H4 (cell line): ENCODE data around the gene KCTD11. TPM values are rescaled to one million over a fixed set of nuclear protein-coding genes. Genes with fewer than 3 reads are reported as not detected.
A peak's percentile ranks its signal among the peaks of the same experiment; 100 is the strongest.
"Not testable (repeated sequence)": the region's sequence is repeated elsewhere in the genome, so short reads cannot be mapped to it uniquely, and the experiment has no call there.

ENCODE experiments used
- DNase-seq: peaks from one replicate; pipeline ENCODE4 v3.0.0-alpha.2; 2015; ENCODE audit warnings: low spot score
- total RNA-seq: library from RNA; depleted of rRNA; stranded (reverse); fragments of >200 nt; shearing (Covaris generic); gene quantifications from 2 replicates; pipeline ENCODE4 v1.2.3, GENCODE V29; 2014

Gene KCTD11
- total RNA-seq, 1 experiment from 2014 or later = 2.4 TPM

- no peak for DNase-seq
Measured at GRCh38 chr17:7322520-7323194, 29.3 kb upstream of the KCTD11 start.

- no peak for DNase-seq
Measured at GRCh38 chr17:7323731-7324437, 28.1 kb upstream of the KCTD11 start.

GRCh38 chr17:7324438-7324779 lies 27.6 kb upstream of the KCTD11 start:
- no peak for DNase-seq

GRCh38 chr17:7325031-7325528 lies 26.9 kb upstream of the KCTD11 start:
- DNase-seq = no peak

- no peak for DNase-seq
Measured at GRCh38 chr17:7326186-7326585, 25.8 kb upstream of the KCTD11 start.

DNA sequence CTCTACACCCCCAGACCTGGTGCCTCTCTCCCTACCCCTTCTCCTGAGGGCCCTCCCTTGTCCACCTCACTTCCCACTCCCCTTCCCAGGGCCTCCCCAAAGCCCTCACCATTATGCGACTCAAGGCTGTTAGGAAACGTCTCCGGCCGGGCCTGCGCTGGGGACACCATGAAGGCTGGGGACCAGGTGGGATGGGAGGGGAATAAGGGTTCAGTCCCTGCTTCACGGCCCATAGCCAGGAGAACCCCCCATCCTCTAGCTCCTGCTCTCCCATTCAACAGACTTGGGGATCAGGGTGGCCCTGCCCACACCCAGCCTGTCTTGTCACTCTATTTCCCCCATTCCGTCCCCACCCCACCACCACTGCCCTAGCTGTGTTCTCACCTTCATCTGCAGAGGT lies 24.9 kb upstream of the KCTD11 start:
- no peak for DNase-seq

DNA sequence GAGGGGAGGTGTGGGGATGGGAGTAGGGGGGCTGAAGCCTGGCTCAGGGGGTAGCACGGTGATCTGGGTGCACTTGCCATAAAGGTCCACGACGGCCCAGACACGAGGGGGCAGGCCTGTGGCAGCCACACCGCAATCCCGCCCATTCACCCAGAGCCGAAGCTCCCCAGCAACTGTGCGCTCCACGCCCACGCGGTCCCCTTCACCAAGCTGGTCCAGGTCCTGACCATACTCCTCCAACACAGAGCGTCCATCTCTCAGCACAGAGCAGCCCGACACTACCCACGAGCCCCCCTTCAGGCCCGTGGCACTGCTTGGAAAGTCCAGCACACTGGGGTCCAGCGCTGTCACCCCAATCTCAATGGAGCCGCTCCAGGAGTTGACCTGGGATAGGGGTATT lies 24.5 kb upstream of the KCTD11 start:
- DNase-seq = no peak

- no peak for DNase-seq
Measured at GRCh38 chr17:7328009-7328408, 24.0 kb upstream of the KCTD11 start.

DNA sequence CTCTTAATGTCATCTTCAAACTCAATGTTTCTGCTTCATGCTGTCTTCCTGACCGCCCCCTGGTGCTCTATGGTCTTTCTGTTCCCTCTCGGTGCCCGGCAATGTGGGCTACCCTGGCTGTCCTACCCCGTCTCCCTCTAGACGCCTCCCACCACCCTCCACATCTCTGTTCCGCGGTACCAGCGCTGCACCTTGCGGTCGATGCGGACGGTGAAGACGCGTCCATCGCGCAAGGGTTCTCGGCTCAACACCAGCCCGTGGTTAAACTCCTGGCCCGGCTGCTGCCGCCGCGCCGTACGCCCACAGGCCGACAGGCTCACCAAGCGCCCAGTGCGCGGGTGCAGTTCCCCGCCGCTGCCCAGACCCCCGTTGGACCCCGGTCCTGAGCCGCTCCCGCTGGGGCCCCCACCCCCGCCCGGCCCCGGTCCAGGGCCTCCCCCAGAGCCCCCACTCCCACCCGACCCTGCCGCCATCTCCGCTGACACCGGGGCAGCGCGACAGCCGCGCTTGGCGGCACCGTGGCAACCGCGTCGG lies 23.1 kb upstream of the KCTD11 start, which contains the start of gene NEURL4:
TSS of gene NEURL4 (minus strand) at position 496 of the 534 bp plus-strand sequence. CDS start at position 473, 23 bp downstream.
- DNase-seq = no peak

DNA sequence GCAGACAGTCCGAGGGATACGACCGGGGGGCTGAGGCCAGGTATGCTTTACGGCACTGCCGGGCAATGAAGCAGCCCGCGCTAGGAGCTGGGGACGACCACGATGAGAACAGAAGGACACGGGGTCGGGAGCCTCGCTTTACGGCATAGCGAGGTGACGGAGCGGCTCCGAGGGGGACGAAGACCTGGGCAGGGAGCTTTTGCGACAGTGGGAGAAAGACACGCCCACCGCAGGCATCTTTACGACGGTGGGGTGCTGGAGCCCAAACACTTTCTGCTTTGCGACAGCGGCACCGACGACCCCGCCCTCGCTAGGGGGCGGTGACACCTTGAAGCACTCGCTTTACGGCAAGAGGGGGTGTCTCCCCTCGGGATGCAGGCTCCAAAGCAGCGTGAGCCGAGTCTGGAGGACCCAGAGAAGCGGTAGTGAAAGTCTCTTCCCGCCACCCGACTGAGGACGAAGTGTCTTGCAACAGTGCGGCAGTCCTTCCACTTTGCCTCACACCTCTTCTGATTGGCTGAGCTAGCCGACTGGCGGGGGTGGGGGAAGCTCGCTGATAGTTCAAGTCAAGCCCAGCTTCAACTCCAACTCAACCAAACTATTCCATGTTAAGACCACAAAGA lies 22.5 kb upstream of the KCTD11 start:
- DNase-seq = peak; percentile 95

- DNase-seq = peak; percentile 64
Measured at GRCh38 chr17:7329997-7330637, 21.8 kb upstream of the KCTD11 start.

DNA sequence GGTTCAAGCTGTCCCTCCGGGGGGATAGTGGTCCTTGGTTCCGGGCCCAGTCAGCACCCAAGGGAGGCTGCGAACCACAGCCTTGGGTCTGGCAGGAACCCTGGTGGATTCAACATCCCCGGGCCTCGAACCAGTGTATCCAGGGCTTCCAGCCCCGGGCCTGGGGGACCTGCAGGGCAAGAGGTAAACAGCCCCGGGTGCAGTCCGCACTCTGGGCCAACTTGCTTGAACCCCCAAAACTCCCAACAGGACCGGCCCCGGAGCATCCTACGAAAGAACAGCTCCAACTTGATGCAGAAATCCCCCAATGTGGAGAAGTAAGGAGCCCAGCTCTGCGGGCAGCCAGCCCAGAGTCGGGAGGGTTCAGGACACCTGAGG lies 21.3 kb upstream of the KCTD11 start:
- DNase-seq = no peak

GRCh38 chr17:7332111-7332510 lies 19.9 kb upstream of the KCTD11 start:
- no peak for DNase-seq

DNA sequence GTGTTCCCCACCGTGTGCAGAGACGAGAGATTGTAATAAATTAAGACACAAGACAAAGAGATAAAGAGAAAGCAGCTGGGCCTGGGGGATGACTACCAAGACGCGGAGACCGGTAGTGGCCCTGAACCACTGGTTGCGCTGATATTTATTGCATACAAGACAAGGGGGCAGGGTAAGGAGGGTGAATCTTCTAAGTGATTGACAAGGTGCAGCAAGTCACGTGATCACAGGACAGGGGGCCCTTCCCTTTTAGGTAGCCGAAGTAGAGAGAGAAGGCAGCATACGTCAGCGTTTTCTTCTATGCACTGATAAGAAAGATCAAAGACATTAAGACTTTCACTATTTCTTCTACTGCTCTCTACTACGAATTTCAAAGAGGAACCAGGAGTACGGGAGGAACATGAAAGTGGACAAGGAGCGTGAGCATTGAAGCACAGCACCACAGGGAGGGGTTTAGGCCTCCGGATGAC lies 19.3 kb upstream of the KCTD11 start:
- not testable (repeated sequence) for DNase-seq

- DNase-seq = no peak
Measured at GRCh38 chr17:7334938-7335538, 16.9 kb upstream of the KCTD11 start.

GRCh38 chr17:7335765-7336164 lies 16.2 kb upstream of the KCTD11 start:
- not testable (repeated sequence) for DNase-seq

GRCh38 chr17:7336240-7337175 lies 15.5 kb upstream of the KCTD11 start, which contains the start of gene ACAP1:
Gene ACAP1, plus strand, starts transcription at chr17:7336529. Its CDS starts 206 bp downstream, at chr17:7336735.
- DNase-seq = no peak

DNA sequence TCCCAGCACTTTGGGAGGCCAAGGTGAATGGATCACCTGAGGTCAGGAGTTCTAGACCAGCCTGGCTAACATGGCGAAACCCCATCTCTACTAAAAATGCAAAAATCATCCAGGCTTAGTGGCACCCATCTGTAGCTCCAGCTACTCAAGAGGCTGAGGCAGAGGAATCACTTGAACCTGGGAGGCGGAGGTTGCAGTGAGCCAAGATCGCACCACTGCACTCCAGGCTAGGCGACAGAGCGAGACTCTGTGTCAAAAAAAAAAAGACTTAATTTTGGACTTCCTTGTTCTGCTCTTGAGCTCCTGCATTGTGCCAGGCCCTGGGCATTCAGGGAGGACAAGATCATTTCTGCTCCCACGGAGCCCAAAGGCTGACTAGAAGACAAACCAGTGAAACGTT lies 14.4 kb upstream of the KCTD11 start:
- DNase-seq = not testable (repeated sequence)

- no peak for DNase-seq
Measured at GRCh38 chr17:7340179-7340578, 11.8 kb upstream of the KCTD11 start.

GRCh38 chr17:7341842-7342241 lies 10.1 kb upstream of the KCTD11 start:
- no peak for DNase-seq
